Osteoblast (primary cell): Measurements from ENCODE around the gene FAM124B. TPM values are rescaled to one million over a fixed set of nuclear protein-coding genes. Genes with fewer than 3 reads are reported as not detected.

Source experiments
- DNase-seq: peaks from one replicate; pipeline ENCODE4 v3.0.0; 2011; ENCODE audit warnings: low spot score, mixed read lengths; ENCODE audit not compliant: insufficient read length; ENCODE audit errors: missing footprints
- H2AFZ ChIP-seq: 2 replicates; pipeline ENCODE4 v1.6.0; 2011; ENCODE audit warnings: mild to moderate bottlenecking, low read length
- H3K27ac ChIP-seq: 2 replicates; pipeline ENCODE4 v1.5.1; 2011; ENCODE audit warnings: mild to moderate bottlenecking, low read depth, low read length, moderate library complexity
- H3K27me3 ChIP-seq: 2 replicates; pipeline ENCODE4 v1.6.0; 2012; ENCODE audit warnings: mild to moderate bottlenecking, control low read depth, inconsistent platforms, low read length, moderate library complexity; ENCODE audit not compliant: insufficient read depth
- H3K36me3 ChIP-seq: 2 replicates; pipeline ENCODE4 v1.5.1; 2011; ENCODE audit warnings: mild to moderate bottlenecking, low read length, control low read depth, moderate library complexity; ENCODE audit not compliant: insufficient read depth
- H3K4me1 ChIP-seq: 2 replicates; pipeline ENCODE4 v1.5.1; 2011; ENCODE audit warnings: mild to moderate bottlenecking, low read length, control low read depth, moderate library complexity; ENCODE audit not compliant: insufficient read depth
- H3K4me2 ChIP-seq: 2 replicates; pipeline ENCODE4 v1.6.0; 2011; ENCODE audit warnings: mild to moderate bottlenecking, low read length; ENCODE audit not compliant: insufficient read depth
- H3K4me3 ChIP-seq: fragments of 200-600 bp; sonication (generic); 3 replicates; pipeline ENCODE4 v1.5.1; 2012; ENCODE audit warnings: mild to moderate bottlenecking, low read length, inconsistent platforms; ENCODE audit not compliant: insufficient read depth
- H3K79me2 ChIP-seq: 2 replicates; pipeline ENCODE4 v1.6.0; 2012; ENCODE audit warnings: mild to moderate bottlenecking, low read length, control low read depth, inconsistent platforms; ENCODE audit not compliant: insufficient read depth
- H3K9me3 ChIP-seq: 2 replicates; pipeline ENCODE4 v1.5.1; 2011; ENCODE audit warnings: low read depth, low read length, control low read depth
- H4K20me1 ChIP-seq: 2 replicates; pipeline ENCODE4 v1.6.0; 2012; ENCODE audit warnings: mild to moderate bottlenecking, low read length, control low read depth; ENCODE audit not compliant: insufficient read depth
- total RNA-seq: library from RNA; depleted of rRNA; stranded (reverse); fragments of >200 nt; gene quantifications from 2 replicates; pipeline ENCODE4 v1.2.3, GENCODE V29; 2012
- TF ChIP-seq, protein P1 (sequence below): IDR thresholded peaks from 2 replicates; pipeline ENCODE4 v1.5.1; 2011; ENCODE audit warnings: mild to moderate bottlenecking, low read depth, low read length, moderate library complexity; ENCODE audit errors: extremely low read depth

The FAM124B gene
- total RNA-seq, 1 donor, result not detected

DNA sequence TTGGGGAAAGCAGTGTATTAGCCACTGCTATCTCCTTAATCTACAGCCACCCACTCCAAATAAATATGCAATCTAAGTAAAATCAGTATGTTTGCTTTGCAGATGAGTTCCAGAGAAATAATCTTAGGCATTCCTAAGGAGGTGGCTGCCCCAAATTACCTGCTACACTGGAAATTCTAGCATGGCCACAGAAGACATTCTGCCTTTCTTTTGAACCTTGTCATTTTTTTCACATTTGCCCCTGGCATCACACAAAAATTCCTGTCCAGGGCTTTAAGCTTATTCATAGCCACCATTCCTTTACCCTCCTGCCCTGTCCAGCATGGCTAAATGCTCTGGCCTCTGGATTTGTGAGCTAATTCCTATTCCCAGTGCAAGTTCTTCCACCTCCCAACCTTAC is 36.8 kb upstream of the FAM124B start:
- H3K4me2 ChIP-seq, result no peak overlapping the region
- DNase-seq, result no peak
- no peaks in the 10 kb centered on the region for H4K20me1 ChIP-seq
- H3K4me1 ChIP-seq, result no peaks in the 10 kb centered on the region
- no peaks in the 10 kb centered on the region for H3K9me3 ChIP-seq
- H3K27me3 ChIP-seq, result peaks cover 6% of the 10 kb centered on the region
- TF ChIP-seq, protein P1, sequence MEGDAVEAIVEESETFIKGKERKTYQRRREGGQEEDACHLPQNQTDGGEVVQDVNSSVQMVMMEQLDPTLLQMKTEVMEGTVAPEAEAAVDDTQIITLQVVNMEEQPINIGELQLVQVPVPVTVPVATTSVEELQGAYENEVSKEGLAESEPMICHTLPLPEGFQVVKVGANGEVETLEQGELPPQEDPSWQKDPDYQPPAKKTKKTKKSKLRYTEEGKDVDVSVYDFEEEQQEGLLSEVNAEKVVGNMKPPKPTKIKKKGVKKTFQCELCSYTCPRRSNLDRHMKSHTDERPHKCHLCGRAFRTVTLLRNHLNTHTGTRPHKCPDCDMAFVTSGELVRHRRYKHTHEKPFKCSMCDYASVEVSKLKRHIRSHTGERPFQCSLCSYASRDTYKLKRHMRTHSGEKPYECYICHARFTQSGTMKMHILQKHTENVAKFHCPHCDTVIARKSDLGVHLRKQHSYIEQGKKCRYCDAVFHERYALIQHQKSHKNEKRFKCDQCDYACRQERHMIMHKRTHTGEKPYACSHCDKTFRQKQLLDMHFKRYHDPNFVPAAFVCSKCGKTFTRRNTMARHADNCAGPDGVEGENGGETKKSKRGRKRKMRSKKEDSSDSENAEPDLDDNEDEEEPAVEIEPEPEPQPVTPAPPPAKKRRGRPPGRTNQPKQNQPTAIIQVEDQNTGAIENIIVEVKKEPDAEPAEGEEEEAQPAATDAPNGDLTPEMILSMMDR, result no peak
- H3K36me3 ChIP-seq, result no peaks in the 10 kb centered on the region
- no peak overlapping the region for H2AFZ ChIP-seq
- H3K27ac ChIP-seq, result no peak overlapping the region
- no peaks in the 10 kb centered on the region for H3K79me2 ChIP-seq
- H3K4me3 ChIP-seq, result no peak overlapping the region

DNA sequence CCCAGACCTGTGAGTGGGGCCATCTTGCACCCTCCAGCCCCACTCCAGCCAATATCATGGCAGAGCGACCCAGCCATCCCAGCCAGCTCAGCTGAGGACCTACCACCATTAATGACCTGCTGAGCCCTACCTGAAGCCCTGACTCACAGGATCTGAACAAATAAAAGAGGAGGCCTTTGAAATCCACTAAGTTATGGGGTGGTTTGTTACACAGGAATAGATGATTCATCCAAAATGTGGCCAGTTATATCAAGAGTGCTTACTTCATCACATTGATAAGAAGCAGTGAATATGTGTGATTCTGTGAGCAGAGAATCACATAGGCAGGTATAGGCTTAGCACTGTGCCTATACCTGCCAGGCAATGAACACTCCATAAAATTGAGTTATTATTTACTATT is 34.7 kb upstream of the FAM124B start:
- no peaks in the 10 kb centered on the region for H3K36me3 ChIP-seq
- no peak for DNase-seq
- no peak overlapping the region for H3K4me2 ChIP-seq
- no peak overlapping the region for H3K27ac ChIP-seq
- H2AFZ ChIP-seq, result no peak overlapping the region
- H4K20me1 ChIP-seq, result no peaks in the 10 kb centered on the region
- H3K27me3 ChIP-seq, result peaks cover 5% of the 10 kb centered on the region
- H3K4me1 ChIP-seq, result no peaks in the 10 kb centered on the region
- TF ChIP-seq, protein P1, result no peak
- H3K79me2 ChIP-seq, result no peaks in the 10 kb centered on the region
- H3K4me3 ChIP-seq, result no peak overlapping the region
- H3K9me3 ChIP-seq, result no peaks in the 10 kb centered on the region

DNA sequence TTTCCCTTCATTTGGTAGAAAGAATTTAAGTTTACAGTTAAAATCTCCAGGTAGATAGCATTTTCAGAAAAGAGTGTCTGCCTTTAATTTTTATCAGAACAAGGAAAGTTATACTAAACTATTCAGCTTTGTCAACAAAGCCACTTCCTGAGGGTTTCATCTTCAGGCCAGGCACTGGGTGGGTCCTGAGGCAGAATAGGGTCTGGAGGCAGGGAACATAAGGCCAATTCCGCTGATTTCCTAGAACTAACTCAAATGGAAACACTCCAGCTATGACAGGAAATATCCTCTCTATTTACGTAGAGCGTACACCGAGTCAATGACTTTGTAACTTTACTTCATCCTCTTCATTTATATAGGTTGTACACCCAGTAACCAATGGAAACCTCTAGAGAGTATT is 32.7 kb upstream of the FAM124B start:
- DNase-seq, result no peak
- TF ChIP-seq, protein P1, result no peak
- Histone ChIP-seq H3K9me3 (no peaks in the 10 kb centered on the region), H3K27ac (no peak overlapping the region), H4K20me1 (no peaks in the 10 kb centered on the region), H3K36me3 (no peaks in the 10 kb centered on the region), H3K79me2 (no peaks in the 10 kb centered on the region), H3K4me1 (no peaks in the 10 kb centered on the region), H3K27me3 (peaks cover 5% of the 10 kb centered on the region), H2AFZ (no peak overlapping the region), H3K4me3 (no peak overlapping the region), H3K4me2 (no peak overlapping the region)

DNA sequence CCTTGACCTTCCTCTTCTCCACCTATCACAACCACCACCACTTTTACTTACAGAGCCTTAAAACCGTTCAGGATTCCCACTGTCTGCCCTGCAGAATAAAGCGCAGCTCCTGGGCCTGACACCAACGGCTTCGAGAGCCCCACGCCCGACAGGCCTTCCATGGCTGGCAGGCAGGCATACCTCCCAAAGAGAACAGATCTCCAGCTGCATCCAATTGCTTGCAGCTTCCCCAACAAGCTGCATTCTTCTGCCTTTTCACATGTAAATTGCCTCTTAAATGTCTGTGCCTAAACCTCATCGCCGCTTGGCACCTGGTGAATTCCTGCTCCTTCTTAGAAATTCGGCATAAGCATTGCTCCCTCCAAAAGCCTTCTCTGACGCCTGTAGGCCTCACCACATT is 31.5 kb upstream of the FAM124B start:
- no peaks in the 10 kb centered on the region for H3K79me2 ChIP-seq
- no peaks in the 10 kb centered on the region for H3K9me3 ChIP-seq
- H4K20me1 ChIP-seq, result no peaks in the 10 kb centered on the region
- no peak overlapping the region for H2AFZ ChIP-seq
- TF ChIP-seq, protein P1, result no peak
- no peak overlapping the region for H3K27ac ChIP-seq
- H3K4me1 ChIP-seq, result no peaks in the 10 kb centered on the region
- no peaks in the 10 kb centered on the region for H3K36me3 ChIP-seq
- peak; percentile 19 for DNase-seq
- H3K4me3 ChIP-seq, result no peak overlapping the region
- no peak overlapping the region for H3K4me2 ChIP-seq
- H3K27me3 ChIP-seq, result peaks cover 5% of the 10 kb centered on the region
